Keratinocyte (primary cell): ENCODE results near the gene ASPSCR1. TPM values are rescaled to one million over a fixed set of nuclear protein-coding genes. Genes with fewer than 3 reads are reported as not detected.

Source experiments
- DNase-seq: peaks from one replicate; pipeline ENCODE4 v3.0.0-alpha.2; 2011; ENCODE audit warnings: low read depth, missing footprints, low spot score
- FAIRE-seq: peaks from 2 replicates; lab custom pipeline; 2011; peaks lifted over from hg19 to GRCh38; lab: Jason Lieb, UNC
- H2AFZ ChIP-seq: 2 replicates; pipeline ENCODE4 v1.6.0; 2012; ENCODE audit warnings: low read length, control low read depth, inconsistent platforms; ENCODE audit not compliant: control insufficient read depth
- H3K27ac ChIP-seq: 2 replicates; pipeline ENCODE4 v1.5.1; 2011; ENCODE audit warnings: low read length; ENCODE audit not compliant: control insufficient read depth, insufficient read depth
- H3K27me3 ChIP-seq: 3 replicates; pipeline ENCODE4 v1.6.0; 2011; ENCODE audit warnings: low read length; ENCODE audit not compliant: control insufficient read depth, insufficient read depth; ENCODE audit errors: extremely low read depth
- H3K36me3 ChIP-seq, 2 experiments: 2 replicates in 1 of 2; 3 replicates in 1 of 2; pipeline ENCODE4 v1.5.1; 2011; ENCODE audit warnings: low read length in 2 of 2, mild to moderate bottlenecking in 1 of 2; ENCODE audit not compliant: control insufficient read depth in 2 of 2, insufficient read depth in 2 of 2; ENCODE audit errors: extremely low read depth in 1 of 2
- H3K4me1 ChIP-seq: 3 replicates; pipeline ENCODE4 v1.5.1; 2011; ENCODE audit warnings: low read length; ENCODE audit not compliant: control insufficient read depth, insufficient read depth; ENCODE audit errors: extremely low read depth
- H3K4me2 ChIP-seq: 3 replicates; pipeline ENCODE4 v1.6.0; 2011; ENCODE audit warnings: low read depth, low read length; ENCODE audit not compliant: control insufficient read depth, insufficient read depth; ENCODE audit errors: extremely low read depth
- H3K4me3 ChIP-seq, 3 experiments: fragments of 200-600 bp in 1 of 3; sonication (generic) in 1 of 3; 2 replicates in 2 of 3; 3 replicates in 1 of 3; pipeline ENCODE4 v1.5.1; 2011 to 2016; ENCODE audit warnings: low read length in 3 of 3, mild to moderate bottlenecking in 3 of 3, control low read depth in 2 of 3, inconsistent platforms in 1 of 3, low read depth in 1 of 3, mixed read lengths in 1 of 3, mixed run types in 1 of 3, moderate library complexity in 1 of 3; ENCODE audit not compliant: control insufficient read depth in 2 of 3, insufficient read depth in 2 of 3; ENCODE audit errors: extremely low read depth in 1 of 3
- H3K79me2 ChIP-seq: 2 replicates; pipeline ENCODE4 v1.6.0; 2012; ENCODE audit warnings: low read length; ENCODE audit not compliant: control insufficient read depth, insufficient read depth
- H3K9ac ChIP-seq: 3 replicates; pipeline ENCODE4 v1.6.0; 2011; ENCODE audit warnings: low read length; ENCODE audit not compliant: control insufficient read depth, insufficient read depth; ENCODE audit errors: extremely low read depth
- H3K9me1 ChIP-seq: 3 replicates; pipeline ENCODE4 v1.6.0; 2011; ENCODE audit warnings: low read length; ENCODE audit not compliant: control insufficient read depth, insufficient read depth; ENCODE audit errors: extremely low read depth
- H3K9me3 ChIP-seq: 2 replicates; pipeline ENCODE4 v1.5.1; 2012; ENCODE audit warnings: low read depth, low read length; ENCODE audit not compliant: control insufficient read depth
- H4K20me1 ChIP-seq: 3 replicates; pipeline ENCODE4 v1.6.0; 2011; ENCODE audit warnings: low read length; ENCODE audit not compliant: control insufficient read depth, insufficient read depth; ENCODE audit errors: extremely low read depth
- CTCF ChIP-seq, 3 experiments: IDR thresholded peaks in 1 of 3; conservative IDR thresholded peaks in 1 of 3; optimal IDR thresholded peaks in 1 of 3; 2 replicates in 2 of 3; 3 replicates in 1 of 3; pipeline versions ENCODE3 to v1.5.1; 2011; ENCODE audit warnings: low read length in 3 of 3, mild to moderate bottlenecking in 3 of 3, moderate library complexity in 2 of 3, control low read depth in 1 of 3, inconsistent platforms in 1 of 3; ENCODE audit not compliant: insufficient read depth in 2 of 3; ENCODE audit errors: extremely low read depth in 1 of 3
- EZH2 ChIP-seq: IDR thresholded peaks from one replicate; pipeline ENCODE4 v1.6.1; 2012; ENCODE audit warnings: inconsistent platforms, mild to moderate bottlenecking, low read length, moderate library complexity
- dilution Hi-C: fragments of 300-500 bp; cut with MboI; formaldehyde crosslinking; loops from one replicate; pipeline ENCODE4 v1.7.0; 2020; ENCODE audit warnings: low sequenced_read_pairs; ENCODE audit not compliant: extremely low pct_ligation_motif_present
- polyA plus RNA-seq, 5 experiments: library from polyadenylated mRNA; depleted of rRNA in 3 of 5; stranded (reverse) in 3 of 5; stranded (forward) in 1 of 5; unstranded in 1 of 5; fragments of >200 nt; gene quantifications; 1 replicate in 1 of 5; 2 replicates in 3 of 5; 3 replicates in 1 of 5; pipeline versions ENCODE4 v1.2.1 to v1.2.3, GENCODE V29; 2011 to 2012; ENCODE audit warnings: missing spikeins in 2 of 5, low read depth in 1 of 5, low replicate concordance in 1 of 5

The ASPSCR1 gene
- polyA plus RNA-seq, 1 donor (not counting 4 experiments of a cell fraction or from before 2014, with no cell fraction given), result 5.2 TPM

- Histone ChIP-seq H3K27ac (no peak overlapping the region), H3K4me2 (no peak overlapping the region), H3K36me3 (peaks cover 0 to 2% of the 10 kb centered on the region in 2 experiments), H3K4me3 (no peak overlapping the region), H3K9me3 (no peaks in the 10 kb centered on the region), H3K9ac (no peak overlapping the region), H3K27me3 (no peaks in the 10 kb centered on the region), H3K4me1 (peaks cover 14% of the 10 kb centered on the region), H2AFZ (no peak overlapping the region), H4K20me1 (no peaks in the 10 kb centered on the region), H3K9me1 (no peaks in the 10 kb centered on the region), H3K79me2 (peaks cover 16% of the 10 kb centered on the region)
- TF ChIP-seq EZH2 (no peak), CTCF (optimal IDR thresholded peaks at IDR 0.05 in 1 of 3, IDR thresholded peaks at IDR 0.05 in 1 of 3, conservative IDR thresholded peaks at IDR 0.05 in 1 of 3; ENCODE audit: extremely low read depth in 1 of 3, insufficient read depth in 2 of 3, low read length in 3 of 3) (no peak)
- DNase-seq (no peak), FAIRE-seq (no peak)
- dilution Hi-C loops, result no loop called here
Measured at GRCh38 chr17:81930142-81931125, 47.0 kb upstream of the ASPSCR1 start.

- Histone ChIP-seq H4K20me1 (no peaks in the 10 kb centered on the region), H3K4me1 (peaks cover 11% of the 10 kb centered on the region), H3K27me3 (no peaks in the 10 kb centered on the region), H2AFZ (no peak overlapping the region), H3K9me1 (no peaks in the 10 kb centered on the region), H3K79me2 (peaks cover 10% of the 10 kb centered on the region), H3K36me3 (peaks cover 0 to 2% of the 10 kb centered on the region in 2 experiments), H3K9me3 (no peaks in the 10 kb centered on the region), H3K9ac (no peak overlapping the region), H3K27ac (no peak overlapping the region), H3K4me3 (no peak overlapping the region), H3K4me2 (no peak overlapping the region)
- DNase-seq (no peak), FAIRE-seq (no peak)
- dilution Hi-C loops, result no loop called here
- TF ChIP-seq EZH2 (no peak), CTCF (optimal IDR thresholded peaks at IDR 0.05 in 1 of 3, IDR thresholded peaks at IDR 0.05 in 1 of 3, conservative IDR thresholded peaks at IDR 0.05 in 1 of 3; ENCODE audit: extremely low read depth in 1 of 3, insufficient read depth in 2 of 3, low read length in 3 of 3) (no peak)
Measured at GRCh38 chr17:81931189-81931556, 46.3 kb upstream of the ASPSCR1 start.
